ENCODE data around the gene PBRM1. TPM values are rescaled to one million over a fixed set of nuclear protein-coding genes. Genes with fewer than 3 reads are reported as not detected.

Gene PBRM1
- total RNA-seq, 4 donors from 2014 or later, result 71.0 to 93.6 (median 85.5) TPM

DNA sequence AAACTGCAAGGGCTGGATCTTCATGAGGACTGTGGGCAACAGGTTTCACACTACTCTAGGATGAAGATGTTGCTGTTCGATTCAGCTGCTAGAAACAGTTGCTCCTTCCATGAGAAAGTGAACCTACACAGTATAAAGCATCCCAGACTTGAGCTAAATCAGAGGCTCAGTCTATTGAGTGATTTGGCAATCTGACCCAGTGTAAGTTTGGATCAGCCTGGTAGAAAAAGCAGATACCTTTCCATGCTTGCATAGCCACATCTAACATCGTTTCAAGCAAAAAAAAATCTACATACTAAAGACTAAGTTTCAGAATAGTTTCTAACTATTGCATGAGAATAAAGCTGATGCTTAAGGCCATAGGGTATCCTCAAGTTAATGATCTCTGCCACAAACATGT is 144.7 kb downstream of the PBRM1 start:
- DNase-seq (ENCODE audit: low spot score in 2 of 2), result no peak
- 54% methylated on average over 2 of the region's 2 CpGs for WGBS
- Histone ChIP-seq H3K27ac (no peak overlapping the region), H3K36me3 (peaks cover 9% of the 10 kb centered on the region), H3K9me3 (no peaks in the 10 kb centered on the region), H3K4me3 (no peak overlapping the region), H3K4me1 (peaks cover 39% of the 10 kb centered on the region), H3K27me3 (no peaks in the 10 kb centered on the region)
- TF ChIP-seq EP300 (IDR thresholded peaks at IDR 0.05), result no peak
- TF ChIP-seq POLR2AphosphoS5 (IDR thresholded peaks at IDR 0.05), result no peak
- TF ChIP-seq, protein P1, sequence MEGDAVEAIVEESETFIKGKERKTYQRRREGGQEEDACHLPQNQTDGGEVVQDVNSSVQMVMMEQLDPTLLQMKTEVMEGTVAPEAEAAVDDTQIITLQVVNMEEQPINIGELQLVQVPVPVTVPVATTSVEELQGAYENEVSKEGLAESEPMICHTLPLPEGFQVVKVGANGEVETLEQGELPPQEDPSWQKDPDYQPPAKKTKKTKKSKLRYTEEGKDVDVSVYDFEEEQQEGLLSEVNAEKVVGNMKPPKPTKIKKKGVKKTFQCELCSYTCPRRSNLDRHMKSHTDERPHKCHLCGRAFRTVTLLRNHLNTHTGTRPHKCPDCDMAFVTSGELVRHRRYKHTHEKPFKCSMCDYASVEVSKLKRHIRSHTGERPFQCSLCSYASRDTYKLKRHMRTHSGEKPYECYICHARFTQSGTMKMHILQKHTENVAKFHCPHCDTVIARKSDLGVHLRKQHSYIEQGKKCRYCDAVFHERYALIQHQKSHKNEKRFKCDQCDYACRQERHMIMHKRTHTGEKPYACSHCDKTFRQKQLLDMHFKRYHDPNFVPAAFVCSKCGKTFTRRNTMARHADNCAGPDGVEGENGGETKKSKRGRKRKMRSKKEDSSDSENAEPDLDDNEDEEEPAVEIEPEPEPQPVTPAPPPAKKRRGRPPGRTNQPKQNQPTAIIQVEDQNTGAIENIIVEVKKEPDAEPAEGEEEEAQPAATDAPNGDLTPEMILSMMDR (IDR thresholded peaks at IDR 0.05), result no peak
- TF ChIP-seq POLR2A (IDR thresholded peaks at IDR 0.05), result no peak

- WGBS, result 72% methylated on average over 5 of the region's 5 CpGs
- TF ChIP-seq EP300 (IDR thresholded peaks at IDR 0.05) (no peak), POLR2A (IDR thresholded peaks at IDR 0.05) (no peak), POLR2AphosphoS5 (IDR thresholded peaks at IDR 0.05) (no peak)
- TF ChIP-seq, protein P1 (IDR thresholded peaks at IDR 0.05), result no peak
- no peak overlapping the region for H3K27ac ChIP-seq
- peaks cover 58% of the 10 kb centered on the region for H3K4me1 ChIP-seq
- no peak for DNase-seq (ENCODE audit: low spot score in 2 of 2)
- no peaks in the 10 kb centered on the region for H3K27me3 ChIP-seq
- no peaks in the 10 kb centered on the region for H3K9me3 ChIP-seq
- H3K4me3 ChIP-seq, result no peak overlapping the region
- peaks cover 5% of the 10 kb centered on the region for H3K36me3 ChIP-seq
Measured at GRCh38 chr3:52539010-52539653, 146.6 kb downstream of the PBRM1 start.

GRCh38 chr3:52537726-52538421 is 147.8 kb downstream of the PBRM1 start:
- peak overlapping the region; percentile 74 for H3K4me3 ChIP-seq
- H3K27ac ChIP-seq, result peak overlapping the region; percentile 92
- no peak for TF ChIP-seq POLR2A (IDR thresholded peaks at IDR 0.05)
- no peak for TF ChIP-seq POLR2AphosphoS5 (IDR thresholded peaks at IDR 0.05)
- TF ChIP-seq, protein P1 (IDR thresholded peaks at IDR 0.05), result no peak
- TF ChIP-seq EP300 (IDR thresholded peaks at IDR 0.05), result no peak
- peaks cover 66% of the 10 kb centered on the region for H3K4me1 ChIP-seq
- H3K27me3 ChIP-seq, result no peaks in the 10 kb centered on the region
- no peak for DNase-seq (ENCODE audit: low spot score in 2 of 2)
- 76% methylated on average over 7 of the region's 7 CpGs for WGBS
- H3K9me3 ChIP-seq, result no peaks in the 10 kb centered on the region
- no peaks in the 10 kb centered on the region for H3K36me3 ChIP-seq

- no peak for TF ChIP-seq EP300 (IDR thresholded peaks at IDR 0.05)
- TF ChIP-seq, protein P1 (IDR thresholded peaks at IDR 0.05), result no peak
- no peak for TF ChIP-seq POLR2A (IDR thresholded peaks at IDR 0.05)
- no peak for TF ChIP-seq POLR2AphosphoS5 (IDR thresholded peaks at IDR 0.05)
- 0% methylated on average over 6 of the region's 6 CpGs for WGBS
- Histone ChIP-seq H3K4me1 (peaks cover 73% of the 10 kb centered on the region), H3K9me3 (no peaks in the 10 kb centered on the region), H3K27ac (peak overlapping the region; percentile 92), H3K27me3 (no peaks in the 10 kb centered on the region), H3K4me3 (peak overlapping the region; percentile 74), H3K36me3 (no peaks in the 10 kb centered on the region)
- DNase-seq (ENCODE audit: low spot score in 2 of 2), result no peak
Measured at GRCh38 chr3:52537165-52537620, 148.5 kb downstream of the PBRM1 start.

Data from suprapubic skin (tissue), 4 donors.